ENCODE results near the gene TOGARAM2.

Gene TOGARAM2

GRCh38 chr2:28981016-28981441 is at the start of gene TOGARAM2:
Gene TOGARAM2, plus strand, starts transcription at chr2:28981298. Its CDS starts 13,537 bp downstream, at chr2:28994835.
- ChIA-PET CTCF (no interaction called here), POLR2A (ENCODE audit: low non-redundant PET) (no interaction called here)
- TF ChIP-seq CTCF (conservative IDR thresholded peaks at IDR 0.05; ENCODE audit: low read depth) = no peak
- DNase-seq (ENCODE audit: low spot score) = no peak
- peak within 1 kb of the TSS; percentile 21 for H3K27ac ChIP-seq

- DNase-seq (ENCODE audit: low spot score) = no peak
- TF ChIP-seq CTCF (conservative IDR thresholded peaks at IDR 0.05; ENCODE audit: low read depth) = no peak
- no peak overlapping the region for H3K27ac ChIP-seq
- ChIA-PET POLR2A (ENCODE audit: low non-redundant PET) (no interaction called here), CTCF (no interaction called here)
Observed at GRCh38 chr2:28934769-28935168, 46.3 kb upstream of the TOGARAM2 start.

GRCh38 chr2:28941008-28941407 is 40.1 kb upstream of the TOGARAM2 start:
- no peak for DNase-seq (ENCODE audit: low spot score)
- no peak overlapping the region for H3K27ac ChIP-seq
- ChIA-PET CTCF (interaction anchor here (0.7 kb wide), 1 partner anchor 97 kb away, joined by 3 read pairs; no protein-coding TSS in a partner anchor), POLR2A (ENCODE audit: low non-redundant PET) (no interaction called here)
- TF ChIP-seq CTCF (conservative IDR thresholded peaks at IDR 0.05; ENCODE audit: low read depth) = no peak

- DNase-seq (ENCODE audit: low spot score) = no peak
- ChIA-PET POLR2A (ENCODE audit: low non-redundant PET) (no interaction called here), CTCF (interaction anchor here (0.6 to 0.7 kb wide), 2 partner anchors 21 to 382 kb away, joined by 4 to 5 read pairs; no protein-coding TSS in a partner anchor)
- H3K27ac ChIP-seq = no peak overlapping the region
- no peak for TF ChIP-seq CTCF (conservative IDR thresholded peaks at IDR 0.05; ENCODE audit: low read depth)
Observed at GRCh38 chr2:28944535-28945248, 36.4 kb upstream of the TOGARAM2 start.

GRCh38 chr2:28948160-28948559 is 32.9 kb upstream of the TOGARAM2 start:
- no peak overlapping the region for H3K27ac ChIP-seq
- no peak for TF ChIP-seq CTCF (conservative IDR thresholded peaks at IDR 0.05; ENCODE audit: low read depth)
- ChIA-PET POLR2A (ENCODE audit: low non-redundant PET) (no interaction called here), CTCF (no interaction called here)
- DNase-seq (ENCODE audit: low spot score) = no peak

- DNase-seq (ENCODE audit: low spot score) = no peak
- POLR2A ChIA-PET (ENCODE audit: low non-redundant PET) = no interaction called here
- no peak for TF ChIP-seq CTCF (conservative IDR thresholded peaks at IDR 0.05; ENCODE audit: low read depth)
- CTCF ChIA-PET = no interaction called here
- no peak overlapping the region for H3K27ac ChIP-seq
Observed at GRCh38 chr2:28949190-28949589, 31.9 kb upstream of the TOGARAM2 start.
